Suprapubic skin (tissue), 4 donors: Measurements from ENCODE around the gene DDI2. TPM values are rescaled to one million over a fixed set of nuclear protein-coding genes. Genes with fewer than 3 reads are reported as not detected.

ENCODE experiments used
- DNase-seq, 2 donors: peaks; one replicate each; pipeline ENCODE4 v3.0.0-alpha.2; 2019; ENCODE audit warnings: low spot score in 2 of 2
- H3K27ac ChIP-seq: fragments of 200-600 bp; sonication (generic); one replicate; pipeline ENCODE4 v1.5.1; 2019
- H3K27me3 ChIP-seq: fragments of 200-600 bp; sonication (generic); one replicate; pipeline ENCODE4 v1.5.1; 2019
- H3K36me3 ChIP-seq: fragments of 200-600 bp; sonication (generic); one replicate; pipeline ENCODE4 v1.5.1; 2019
- H3K4me1 ChIP-seq: fragments of 200-600 bp; sonication (generic); one replicate; pipeline ENCODE4 v1.5.1; 2019
- H3K4me3 ChIP-seq: fragments of 200-600 bp; sonication (generic); one replicate; pipeline ENCODE4 v1.5.1; 2019; ENCODE audit warnings: mild to moderate bottlenecking
- H3K9me3 ChIP-seq: fragments of 200-600 bp; sonication (generic); one replicate; pipeline ENCODE4 v1.5.1; 2019
- EP300 ChIP-seq: sonication (generic); formaldehyde crosslinking; IDR thresholded peaks from one replicate; pipeline ENCODE4 v1.6.1; 2017; ENCODE audit warnings: antibody characterized with exemption
- POLR2A ChIP-seq, 2 donors: fragments of 450-650 bp; IDR thresholded peaks; one replicate each; pipeline ENCODE4 v1.6.1; 2017; ENCODE audit warnings: antibody characterized with exemption in 2 of 2, mild to moderate bottlenecking in 2 of 2, moderate library complexity in 2 of 2
- POLR2AphosphoS5 ChIP-seq, 3 donors: sonication (generic); formaldehyde crosslinking; IDR thresholded peaks; one replicate each; pipeline ENCODE4 v1.6.1; 2017; ENCODE audit warnings: antibody characterized with exemption in 3 of 3
- WGBS: methylation state at CpG from one replicate; pipeline ENCODE4 v1.1.5; 2018; 5-methylcytosine and 5-hydroxymethylcytosine counted together
- total RNA-seq, 4 donors: library from RNA; depleted of rRNA; stranded (reverse); fragments of >200 nt; gene quantifications; one replicate each; pipeline ENCODE4 v1.1.0, GENCODE V29; 2016
- TF ChIP-seq, protein P1 (sequence below), 2 donors: fragments of 200-600 bp in 1 of 2; fragments of 450-650 bp in 1 of 2; sonication (generic) in 1 of 2; IDR thresholded peaks; one replicate each; pipeline ENCODE4 v1.5.1; 2016 to 2019; ENCODE audit warnings: antibody characterized with exemption in 2 of 2, mild to moderate bottlenecking in 1 of 2, moderate library complexity in 1 of 2

The DDI2 gene
- total RNA-seq, 4 donors from 2014 or later: 33.2 to 90.0 (median 39.9) TPM

DNA sequence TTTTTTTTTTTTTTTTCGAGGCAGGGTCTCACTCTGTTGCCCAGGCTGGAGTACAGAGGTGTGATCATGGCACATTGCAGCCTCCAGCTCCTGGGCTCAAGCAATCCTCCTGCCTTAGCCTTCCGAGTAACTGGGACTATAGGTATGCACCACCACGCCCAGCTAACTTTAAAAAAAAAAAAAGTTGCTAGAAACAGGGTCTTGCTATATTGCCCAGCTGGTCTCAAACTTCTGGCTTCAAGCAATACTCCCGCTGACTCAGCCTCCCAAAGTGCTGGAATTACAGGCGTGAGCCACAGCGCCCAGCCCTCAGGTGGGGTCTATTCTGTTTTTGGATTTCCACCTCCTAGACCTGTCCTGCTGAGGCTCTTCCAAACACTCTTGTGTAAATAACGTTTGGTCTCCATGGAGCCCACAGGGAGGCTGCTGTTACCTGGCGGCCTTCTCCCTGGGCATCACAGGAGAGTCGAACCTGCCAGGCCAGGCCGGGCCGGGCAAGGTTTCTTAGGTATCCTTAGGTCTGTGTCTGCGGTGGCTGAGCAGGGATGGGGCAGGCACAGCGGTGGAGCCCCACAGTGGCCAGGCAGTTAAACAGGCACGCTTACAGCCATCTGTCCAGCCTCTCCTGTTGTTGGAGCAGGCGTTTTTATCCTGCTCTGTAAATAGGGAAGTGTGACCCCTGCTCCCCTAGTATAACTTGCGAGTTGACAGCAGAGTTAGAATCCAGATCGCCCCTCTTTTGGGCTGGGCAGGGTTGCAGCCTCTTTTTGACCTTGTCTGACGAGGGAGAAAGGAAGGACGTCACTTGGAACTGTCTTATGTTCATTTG, 85.7 kb downstream of the DDI2 start:
- Histone ChIP-seq H3K9me3 (no peaks in the 10 kb centered on the region), H3K4me1 (peaks cover 56% of the 10 kb centered on the region), H3K27me3 (no peaks in the 10 kb centered on the region), H3K36me3 (no peaks in the 10 kb centered on the region), H3K4me3 (no peak overlapping the region), H3K27ac (peak overlapping the region; percentile 93)
- no peak for DNase-seq
- TF ChIP-seq POLR2AphosphoS5 (IDR thresholded peaks at IDR 0.05): no peak
- 47% methylated on average over 19 of the region's 19 CpGs for WGBS

DNA sequence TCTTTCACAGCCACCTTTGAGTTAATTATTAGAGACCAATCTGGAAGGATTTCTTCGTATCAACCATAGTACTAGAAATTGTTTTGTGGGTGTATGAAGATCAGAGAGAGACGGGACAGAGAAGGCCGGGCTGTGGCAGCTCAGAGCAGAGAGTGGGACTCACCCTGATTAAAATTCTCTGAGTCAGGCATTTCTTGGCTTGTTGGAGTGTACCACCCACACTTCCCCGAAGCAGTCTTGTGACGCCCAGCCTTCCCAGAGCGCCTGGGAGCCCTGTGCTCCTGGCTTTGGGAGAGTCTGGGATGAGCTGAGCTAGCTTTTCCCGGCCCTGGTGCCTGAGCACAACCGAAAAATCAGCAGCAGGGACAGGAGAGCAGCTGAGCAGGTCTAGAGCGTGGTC, 86.3 kb downstream of the DDI2 start:
- Histone ChIP-seq H3K36me3 (no peaks in the 10 kb centered on the region), H3K9me3 (no peaks in the 10 kb centered on the region), H3K27ac (peak overlapping the region; percentile 93), H3K4me3 (no peak overlapping the region), H3K4me1 (peaks cover 55% of the 10 kb centered on the region), H3K27me3 (no peaks in the 10 kb centered on the region)
- peak in 1 of 2 donors; percentile 89 for DNase-seq
- TF ChIP-seq EP300: no peak
- TF ChIP-seq, protein P1, sequence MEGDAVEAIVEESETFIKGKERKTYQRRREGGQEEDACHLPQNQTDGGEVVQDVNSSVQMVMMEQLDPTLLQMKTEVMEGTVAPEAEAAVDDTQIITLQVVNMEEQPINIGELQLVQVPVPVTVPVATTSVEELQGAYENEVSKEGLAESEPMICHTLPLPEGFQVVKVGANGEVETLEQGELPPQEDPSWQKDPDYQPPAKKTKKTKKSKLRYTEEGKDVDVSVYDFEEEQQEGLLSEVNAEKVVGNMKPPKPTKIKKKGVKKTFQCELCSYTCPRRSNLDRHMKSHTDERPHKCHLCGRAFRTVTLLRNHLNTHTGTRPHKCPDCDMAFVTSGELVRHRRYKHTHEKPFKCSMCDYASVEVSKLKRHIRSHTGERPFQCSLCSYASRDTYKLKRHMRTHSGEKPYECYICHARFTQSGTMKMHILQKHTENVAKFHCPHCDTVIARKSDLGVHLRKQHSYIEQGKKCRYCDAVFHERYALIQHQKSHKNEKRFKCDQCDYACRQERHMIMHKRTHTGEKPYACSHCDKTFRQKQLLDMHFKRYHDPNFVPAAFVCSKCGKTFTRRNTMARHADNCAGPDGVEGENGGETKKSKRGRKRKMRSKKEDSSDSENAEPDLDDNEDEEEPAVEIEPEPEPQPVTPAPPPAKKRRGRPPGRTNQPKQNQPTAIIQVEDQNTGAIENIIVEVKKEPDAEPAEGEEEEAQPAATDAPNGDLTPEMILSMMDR (IDR thresholded peaks at IDR 0.05): no peak
- peak; percentile 13 to 56 (median 42) for TF ChIP-seq POLR2AphosphoS5 (IDR thresholded peaks at IDR 0.05)
- TF ChIP-seq POLR2A (IDR thresholded peaks at IDR 0.05): peak in 1 of 2 donors; percentile 56
- 11% methylated on average over 9 of the region's 9 CpGs for WGBS

DNA sequence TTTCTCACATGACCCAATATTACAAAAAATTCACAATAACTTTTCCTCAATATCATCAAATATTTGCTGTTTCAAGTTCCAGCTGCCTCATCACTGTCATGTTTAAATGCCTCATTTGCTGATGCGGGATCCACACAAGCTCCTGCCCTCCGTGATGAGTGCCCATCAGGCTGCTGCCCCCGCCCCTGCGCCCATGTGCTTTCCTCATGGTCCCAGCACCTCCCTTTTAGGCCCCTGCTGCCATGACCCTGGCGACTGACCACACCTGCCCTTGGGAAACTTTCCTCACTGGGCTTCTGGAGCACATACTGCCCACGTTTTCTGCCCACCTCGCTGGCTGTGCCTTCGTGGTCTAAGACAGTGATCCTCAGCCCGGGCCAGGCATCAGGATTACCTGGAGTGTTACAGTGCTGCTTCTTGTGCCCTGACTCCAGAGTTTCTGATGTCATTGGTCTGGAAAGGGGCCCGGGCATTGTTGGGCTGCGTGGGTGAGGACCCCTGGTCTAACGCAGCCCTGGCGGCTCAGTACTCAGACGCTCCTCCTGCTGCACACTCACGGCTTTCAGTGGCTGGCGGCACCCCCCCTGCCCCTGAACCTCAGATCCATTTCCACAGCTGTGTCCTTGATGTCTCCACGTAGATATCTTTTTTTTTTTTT, 87.4 kb downstream of the DDI2 start:
- Histone ChIP-seq H3K36me3 (no peaks in the 10 kb centered on the region), H3K4me3 (no peak overlapping the region), H3K9me3 (no peaks in the 10 kb centered on the region), H3K4me1 (peaks cover 55% of the 10 kb centered on the region), H3K27me3 (no peaks in the 10 kb centered on the region), H3K27ac (peak overlapping the region; percentile 93)
- TF ChIP-seq, protein P1 (IDR thresholded peaks at IDR 0.05): no peak
- TF ChIP-seq POLR2AphosphoS5 (IDR thresholded peaks at IDR 0.05) (no peak), POLR2A (IDR thresholded peaks at IDR 0.05) (no peak), EP300 (no peak)
- no peak for DNase-seq
- WGBS: 86% methylated on average over 17 of the region's 17 CpGs

DNA sequence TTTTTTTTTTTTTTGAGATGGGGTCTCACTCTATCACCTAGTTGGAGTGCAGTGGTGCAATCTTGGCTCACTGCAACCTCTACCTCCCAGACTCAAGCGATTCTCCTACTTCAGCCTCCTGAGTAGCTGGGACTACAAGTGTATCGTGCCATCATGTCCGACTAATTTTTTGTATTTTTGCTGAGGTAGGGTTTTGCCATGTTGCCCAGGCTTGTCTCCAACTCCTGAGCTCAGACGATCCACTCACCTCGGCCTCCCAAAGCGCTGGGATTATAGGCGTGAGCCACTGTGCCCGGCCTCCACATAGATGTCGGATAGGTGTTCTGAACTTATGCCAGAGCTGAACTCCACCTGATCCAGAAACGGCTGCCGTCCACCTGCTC, 87.9 kb downstream of the DDI2 start:
- no peak overlapping the region for H3K4me3 ChIP-seq
- peaks cover 55% of the 10 kb centered on the region for H3K4me1 ChIP-seq
- 87% methylated on average over 11 of the region's 11 CpGs for WGBS
- H3K36me3 ChIP-seq: no peaks in the 10 kb centered on the region
- TF ChIP-seq, protein P1 (IDR thresholded peaks at IDR 0.05): no peak
- TF ChIP-seq EP300: no peak
- TF ChIP-seq POLR2AphosphoS5 (IDR thresholded peaks at IDR 0.05): no peak
- no peak for TF ChIP-seq POLR2A (IDR thresholded peaks at IDR 0.05)
- H3K9me3 ChIP-seq: no peaks in the 10 kb centered on the region
- H3K27ac ChIP-seq: no peak overlapping the region
- no peak for DNase-seq
- H3K27me3 ChIP-seq: no peaks in the 10 kb centered on the region

DNA sequence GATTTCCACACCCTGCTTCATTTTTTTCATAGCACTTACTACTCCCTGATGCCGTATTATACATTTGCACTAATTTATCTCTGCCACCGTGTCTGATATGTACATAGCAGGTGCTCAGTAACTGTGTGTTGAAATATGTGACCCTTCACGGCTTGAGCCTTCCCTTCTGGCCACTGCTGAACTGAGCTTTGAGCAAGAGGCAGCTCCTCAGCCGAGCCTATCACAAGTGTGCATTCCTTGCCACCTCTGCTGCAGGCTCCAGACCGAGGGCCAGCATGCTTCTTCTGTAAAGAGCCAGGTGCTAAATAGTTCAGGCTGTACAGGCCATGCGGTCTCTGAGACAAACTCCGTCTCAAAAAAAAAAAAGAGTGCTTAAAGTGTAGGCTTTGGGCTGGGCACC, 89.5 kb downstream of the DDI2 start:
- H3K9me3 ChIP-seq: no peaks in the 10 kb centered on the region
- H3K27ac ChIP-seq: no peak overlapping the region
- 91% methylated on average over 7 of the region's 7 CpGs for WGBS

More for the DNA sequence above, 89.5 kb downstream of the DDI2 start:
- DNase-seq: no peak
- no peak for TF ChIP-seq EP300
- TF ChIP-seq, protein P1 (IDR thresholded peaks at IDR 0.05): no peak
- TF ChIP-seq POLR2AphosphoS5 (IDR thresholded peaks at IDR 0.05): no peak
- TF ChIP-seq POLR2A (IDR thresholded peaks at IDR 0.05): no peak
- H3K4me1 ChIP-seq: peaks cover 48% of the 10 kb centered on the region
- H3K27me3 ChIP-seq: no peaks in the 10 kb centered on the region
- H3K36me3 ChIP-seq: no peaks in the 10 kb centered on the region
- H3K4me3 ChIP-seq: no peak overlapping the region
